Activated naive CD8-positive, alpha-beta T cell treated with anti-CD3 and anti-CD28 coated beads for 36 hours (primary cell): ENCODE measurements around the gene CIT. TPM values are rescaled to one million over a fixed set of nuclear protein-coding genes. Genes with fewer than 3 reads are reported as not detected.
"Not testable (repeated sequence)": the region's sequence is repeated elsewhere in the genome, so short reads cannot be mapped to it uniquely, and the experiment has no call there.

Experiments
- DNase-seq: peaks from one replicate; pipeline ENCODE4 v3.0.0; 2021
- H3K27ac Mint-ChIP-seq: one replicate; pipeline ENCODE4 v1.8.0; 2022; ENCODE audit warnings: mild to moderate bottlenecking, moderate library complexity, mixed read lengths
- H3K27me3 Mint-ChIP-seq: one replicate; pipeline ENCODE4 v1.8.0; 2022; ENCODE audit warnings: mild to moderate bottlenecking, mixed read lengths
- H3K36me3 Mint-ChIP-seq: one replicate; pipeline ENCODE4 v1.8.0; 2021; ENCODE audit warnings: mild to moderate bottlenecking, mixed read lengths
- H3K4me1 Mint-ChIP-seq: one replicate; pipeline ENCODE4 v1.8.0; 2021; ENCODE audit warnings: mixed read lengths
- H3K4me3 Mint-ChIP-seq: one replicate; pipeline ENCODE4 v1.8.0; 2022; ENCODE audit warnings: mild to moderate bottlenecking, moderate library complexity, mixed read lengths
- H3K9me3 Mint-ChIP-seq: one replicate; pipeline ENCODE4 v1.8.0; 2022; ENCODE audit warnings: mixed read lengths
- total RNA-seq, 2 experiments: library from RNA; stranded (reverse); gene quantifications; one replicate each; pipeline ENCODE4 v1.2.3, GENCODE V29; 2021

Gene CIT, protein sequence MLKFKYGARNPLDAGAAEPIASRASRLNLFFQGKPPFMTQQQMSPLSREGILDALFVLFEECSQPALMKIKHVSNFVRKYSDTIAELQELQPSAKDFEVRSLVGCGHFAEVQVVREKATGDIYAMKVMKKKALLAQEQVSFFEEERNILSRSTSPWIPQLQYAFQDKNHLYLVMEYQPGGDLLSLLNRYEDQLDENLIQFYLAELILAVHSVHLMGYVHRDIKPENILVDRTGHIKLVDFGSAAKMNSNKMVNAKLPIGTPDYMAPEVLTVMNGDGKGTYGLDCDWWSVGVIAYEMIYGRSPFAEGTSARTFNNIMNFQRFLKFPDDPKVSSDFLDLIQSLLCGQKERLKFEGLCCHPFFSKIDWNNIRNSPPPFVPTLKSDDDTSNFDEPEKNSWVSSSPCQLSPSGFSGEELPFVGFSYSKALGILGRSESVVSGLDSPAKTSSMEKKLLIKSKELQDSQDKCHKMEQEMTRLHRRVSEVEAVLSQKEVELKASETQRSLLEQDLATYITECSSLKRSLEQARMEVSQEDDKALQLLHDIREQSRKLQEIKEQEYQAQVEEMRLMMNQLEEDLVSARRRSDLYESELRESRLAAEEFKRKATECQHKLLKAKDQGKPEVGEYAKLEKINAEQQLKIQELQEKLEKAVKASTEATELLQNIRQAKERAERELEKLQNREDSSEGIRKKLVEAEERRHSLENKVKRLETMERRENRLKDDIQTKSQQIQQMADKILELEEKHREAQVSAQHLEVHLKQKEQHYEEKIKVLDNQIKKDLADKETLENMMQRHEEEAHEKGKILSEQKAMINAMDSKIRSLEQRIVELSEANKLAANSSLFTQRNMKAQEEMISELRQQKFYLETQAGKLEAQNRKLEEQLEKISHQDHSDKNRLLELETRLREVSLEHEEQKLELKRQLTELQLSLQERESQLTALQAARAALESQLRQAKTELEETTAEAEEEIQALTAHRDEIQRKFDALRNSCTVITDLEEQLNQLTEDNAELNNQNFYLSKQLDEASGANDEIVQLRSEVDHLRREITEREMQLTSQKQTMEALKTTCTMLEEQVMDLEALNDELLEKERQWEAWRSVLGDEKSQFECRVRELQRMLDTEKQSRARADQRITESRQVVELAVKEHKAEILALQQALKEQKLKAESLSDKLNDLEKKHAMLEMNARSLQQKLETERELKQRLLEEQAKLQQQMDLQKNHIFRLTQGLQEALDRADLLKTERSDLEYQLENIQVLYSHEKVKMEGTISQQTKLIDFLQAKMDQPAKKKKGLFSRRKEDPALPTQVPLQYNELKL (N-terminal part only)
- 10 to 100 TPM; 41.8 to 42.4 TPM for total RNA-seq

DNA sequence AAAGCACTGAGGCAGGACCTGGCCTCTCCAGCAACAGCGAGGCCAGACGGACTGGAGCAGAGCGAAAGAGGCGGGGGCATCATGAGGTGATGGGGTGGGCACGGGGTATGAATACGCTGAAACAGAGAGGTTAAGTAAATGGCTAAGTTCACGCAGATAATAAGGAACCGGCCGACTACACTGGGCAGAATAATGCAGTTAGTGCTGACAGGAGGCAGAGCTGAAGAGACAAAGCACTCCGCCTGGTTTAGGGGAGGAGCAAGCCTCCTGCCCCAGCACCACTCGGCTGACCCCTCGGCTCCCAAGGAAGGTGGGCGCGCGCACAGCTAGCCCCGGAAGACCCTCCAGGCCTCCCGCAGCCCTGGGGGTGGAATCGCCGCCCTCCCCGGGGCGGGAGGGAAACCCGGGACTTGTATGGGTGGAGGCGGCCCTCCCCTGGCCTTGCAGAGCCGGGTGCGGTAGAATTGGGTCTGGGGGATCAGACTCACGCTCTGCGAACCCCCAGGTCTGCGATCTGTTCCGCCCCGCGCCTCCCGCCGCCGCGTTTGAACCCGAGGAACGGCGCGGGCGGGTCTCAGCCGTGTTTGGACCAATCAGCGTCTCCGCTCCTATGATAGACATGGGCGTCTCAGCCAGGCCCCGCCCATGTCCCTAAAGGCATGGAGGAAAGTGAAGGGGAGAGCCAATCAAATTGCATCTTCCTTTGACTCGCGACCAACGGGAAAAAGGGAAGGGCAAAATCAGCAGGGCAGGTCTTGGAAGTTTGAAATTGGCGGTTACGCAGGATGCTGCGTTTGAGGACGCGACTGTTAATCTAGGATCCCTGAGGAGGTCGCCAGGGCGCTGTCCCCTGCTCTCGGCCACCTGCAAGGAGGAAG is at the start of gene CIT:
Gene CIT (minus strand): TSS at position 560 of the 878 bp plus-strand sequence. CDS start 1,152 bp downstream, outside the sequence.
- no peaks in the 10 kb centered on the region for H3K9me3 Mint-ChIP-seq
- peak within 1 kb of the TSS; percentile 74 for H3K27ac Mint-ChIP-seq
- peaks cover 15% of the 10 kb centered on the region for H3K36me3 Mint-ChIP-seq
- peak; percentile 87 for DNase-seq
- H3K27me3 Mint-ChIP-seq, result no peaks in the 10 kb centered on the region
- peak within 1 kb of the TSS; percentile 93 for H3K4me3 Mint-ChIP-seq
- H3K4me1 Mint-ChIP-seq, result peaks cover 13% of the 10 kb centered on the region

DNA sequence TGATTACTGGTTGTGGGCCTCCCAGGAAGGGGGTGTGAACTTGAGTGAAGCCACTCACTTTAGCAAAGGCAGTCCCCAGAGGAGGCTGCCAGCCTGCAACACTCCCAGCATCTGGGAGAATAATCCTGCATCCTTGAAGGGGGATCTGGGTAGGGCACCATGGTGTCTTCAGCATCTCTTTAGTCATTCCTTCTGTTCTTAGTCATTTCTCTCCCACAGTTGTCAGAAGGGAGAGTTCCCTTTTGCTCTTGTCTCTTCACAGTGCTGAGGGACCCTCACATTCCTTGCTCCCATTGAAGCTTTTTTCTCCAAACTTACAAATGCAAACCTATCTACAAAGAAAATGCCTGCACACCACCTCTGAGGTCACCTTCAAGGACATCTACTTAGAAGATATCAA is 48.1 kb upstream of the CIT start:
- Mint-ChIP-seq H3K27ac (no peak overlapping the region), H3K9me3 (no peaks in the 10 kb centered on the region)

DNA sequence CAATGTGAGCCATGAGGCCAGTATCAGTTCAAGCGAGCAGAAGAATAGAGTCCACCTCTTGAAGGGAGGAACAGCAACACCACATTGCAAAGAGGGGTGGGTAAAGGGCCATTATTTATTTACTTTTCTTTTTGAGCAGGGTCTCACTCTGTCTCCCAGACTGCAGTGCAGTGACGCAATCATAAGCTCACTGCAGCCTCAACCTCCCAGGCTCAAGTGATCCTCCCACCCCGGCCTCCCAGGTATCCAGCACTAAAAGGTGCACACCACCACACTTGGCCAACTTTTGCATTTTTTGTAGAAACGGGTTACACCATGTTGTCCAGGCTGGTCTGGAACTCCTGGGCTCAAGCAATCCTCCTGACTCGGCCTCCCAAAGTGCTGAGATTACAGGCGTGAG is 42.9 kb upstream of the CIT start:
- Mint-ChIP-seq H3K27ac (no peak overlapping the region), H3K36me3 (no peaks in the 10 kb centered on the region), H3K27me3 (peaks cover 4% of the 10 kb centered on the region), H3K4me1 (no peaks in the 10 kb centered on the region), H3K4me3 (no peak overlapping the region), H3K9me3 (no peaks in the 10 kb centered on the region)
- DNase-seq, result no peak

More for the DNA sequence above, 48.1 kb upstream of the CIT start:
- no peak for DNase-seq
- H3K4me3 Mint-ChIP-seq, result no peak overlapping the region
- H3K27me3 Mint-ChIP-seq, result no peaks in the 10 kb centered on the region
- no peaks in the 10 kb centered on the region for H3K36me3 Mint-ChIP-seq
- no peaks in the 10 kb centered on the region for H3K4me1 Mint-ChIP-seq

DNA sequence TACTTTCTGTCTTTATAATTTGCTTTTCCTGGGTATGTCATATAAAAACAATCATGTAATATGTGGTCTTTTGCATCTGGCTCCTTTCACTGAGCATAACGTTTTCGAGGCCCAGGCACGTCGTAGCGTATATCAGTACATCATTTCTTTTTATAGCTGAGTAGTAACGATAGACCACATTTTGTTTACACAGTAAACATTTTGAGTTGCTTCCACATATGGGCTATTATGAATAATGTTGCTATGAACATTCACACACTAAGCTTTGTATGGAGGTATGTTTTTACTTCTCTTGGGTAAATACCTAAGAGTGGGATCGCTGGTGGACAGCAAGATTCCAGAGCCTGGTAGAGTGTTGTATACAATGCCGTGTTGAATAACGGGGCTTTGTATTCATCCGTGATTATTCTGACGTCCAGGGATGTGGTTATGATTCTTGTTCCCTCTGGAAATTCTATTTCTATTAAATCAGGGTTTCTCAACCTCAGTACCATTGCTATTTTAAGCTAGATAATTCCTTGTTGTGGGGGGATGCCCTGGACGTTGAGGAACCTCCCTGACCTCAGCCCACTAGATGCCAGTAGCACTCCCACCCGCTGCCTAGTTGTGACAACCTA is 38.9 kb upstream of the CIT start:
- H3K27me3 Mint-ChIP-seq, result peaks cover 4% of the 10 kb centered on the region
- H3K4me3 Mint-ChIP-seq, result no peak overlapping the region
- no peaks in the 10 kb centered on the region for H3K36me3 Mint-ChIP-seq
- DNase-seq, result no peak
- no peak overlapping the region for H3K27ac Mint-ChIP-seq
- H3K4me1 Mint-ChIP-seq, result no peaks in the 10 kb centered on the region
- H3K9me3 Mint-ChIP-seq, result no peaks in the 10 kb centered on the region

DNA sequence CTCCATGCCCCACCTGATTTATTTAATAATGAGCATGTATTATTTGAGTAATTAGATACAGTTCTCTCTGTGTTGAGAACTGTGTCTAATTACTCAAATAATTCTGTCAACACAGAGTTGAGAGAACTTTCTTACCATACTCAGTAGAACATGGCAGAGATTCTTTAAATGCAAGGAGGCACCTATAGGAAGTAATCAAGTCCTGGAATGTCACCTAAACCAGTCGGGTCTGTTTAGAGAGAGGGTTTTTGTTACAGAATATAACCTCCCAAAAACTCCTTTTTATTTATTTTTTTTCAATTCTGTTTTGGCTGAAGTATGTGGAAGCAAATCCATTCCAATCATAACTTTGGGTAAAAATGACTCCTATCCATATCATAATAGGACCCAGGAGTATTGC is 37.5 kb upstream of the CIT start:
- no peaks in the 10 kb centered on the region for H3K36me3 Mint-ChIP-seq
- H3K4me3 Mint-ChIP-seq, result no peak overlapping the region
- H3K27ac Mint-ChIP-seq, result no peak overlapping the region
- H3K9me3 Mint-ChIP-seq, result no peaks in the 10 kb centered on the region
- H3K27me3 Mint-ChIP-seq, result peaks cover 4% of the 10 kb centered on the region
- H3K4me1 Mint-ChIP-seq, result no peaks in the 10 kb centered on the region
- DNase-seq, result no peak

DNA sequence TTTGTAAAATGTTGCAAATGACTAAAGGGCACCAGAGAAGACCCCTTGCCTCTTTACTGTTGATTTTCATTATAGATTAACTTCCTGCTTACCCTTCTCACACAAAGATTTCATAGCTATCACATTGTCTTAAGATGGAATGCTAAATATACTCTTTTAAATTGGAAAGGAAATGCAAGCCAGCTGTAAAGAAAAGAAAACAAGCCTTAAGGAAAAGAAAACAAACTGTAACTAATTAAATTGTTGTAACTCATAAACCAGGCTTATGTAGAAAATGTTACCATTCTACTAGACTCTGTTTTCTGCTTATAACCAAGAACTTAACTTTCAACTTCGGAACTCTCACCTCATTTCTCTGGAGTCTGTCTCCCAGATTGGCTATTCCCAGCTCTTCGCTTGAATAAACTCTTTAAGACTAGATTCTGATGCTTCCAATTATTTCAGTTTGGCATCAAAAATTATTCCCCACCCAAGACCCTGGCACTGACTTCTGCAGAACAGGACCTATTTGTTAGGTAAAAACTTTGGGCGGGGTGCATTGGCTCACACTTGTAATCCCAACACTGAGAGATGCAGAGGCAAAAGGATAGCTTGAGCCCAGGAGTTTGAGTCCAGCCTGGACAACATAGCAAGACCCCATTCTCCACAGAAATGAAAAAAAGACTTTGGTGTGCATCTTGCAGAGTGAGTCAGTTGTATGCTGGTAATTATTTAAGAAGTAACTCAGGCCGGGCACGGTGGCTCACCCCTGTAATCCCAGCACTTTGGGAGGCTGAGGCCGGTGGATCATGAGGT is 36.6 kb upstream of the CIT start:
- DNase-seq, result no peak
- H3K4me1 Mint-ChIP-seq, result no peaks in the 10 kb centered on the region
- no peaks in the 10 kb centered on the region for H3K9me3 Mint-ChIP-seq
- no peaks in the 10 kb centered on the region for H3K36me3 Mint-ChIP-seq
- peaks cover 4% of the 10 kb centered on the region for H3K27me3 Mint-ChIP-seq
- no peak overlapping the region for H3K4me3 Mint-ChIP-seq
- H3K27ac Mint-ChIP-seq, result no peak overlapping the region

DNA sequence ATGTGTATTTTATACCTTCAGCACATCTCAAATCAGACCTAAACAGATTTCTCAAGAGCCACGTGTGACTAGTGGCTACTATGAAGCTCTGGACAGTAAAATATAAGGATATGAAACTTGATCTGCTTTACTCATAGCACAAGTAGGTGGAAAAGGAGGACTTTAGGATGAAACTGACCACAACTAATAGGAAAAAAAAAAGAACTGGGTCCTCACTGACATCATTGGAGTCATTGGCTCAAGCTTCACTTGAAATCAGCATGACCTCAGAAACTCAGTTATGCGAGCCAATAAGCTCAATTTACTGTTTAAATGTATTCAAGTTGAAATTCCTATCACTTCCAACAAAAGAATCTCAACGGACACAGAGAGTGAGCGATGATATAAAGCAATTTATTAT is 34.1 kb upstream of the CIT start:
- Mint-ChIP-seq H3K36me3 (no peaks in the 10 kb centered on the region), H3K9me3 (no peaks in the 10 kb centered on the region), H3K27me3 (no peaks in the 10 kb centered on the region)

DNA sequence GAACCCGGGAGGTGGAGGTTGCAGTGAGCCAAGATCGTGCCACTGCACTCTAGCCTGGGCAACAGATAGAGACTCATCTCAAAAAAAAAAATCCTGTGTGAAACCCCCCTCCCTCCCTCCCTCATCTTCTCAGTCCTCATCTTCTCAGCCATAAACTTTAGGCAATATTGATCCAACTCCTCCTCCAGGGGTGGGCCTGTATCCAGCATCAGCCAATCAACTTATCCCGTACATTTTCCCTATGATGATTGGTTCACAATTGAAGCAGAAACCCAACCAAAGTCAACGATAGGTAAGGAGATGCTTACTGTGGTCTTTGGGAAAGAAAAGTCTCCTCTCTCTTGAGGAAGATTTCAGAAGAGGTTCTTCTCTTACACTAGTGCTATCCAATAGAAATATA is 33.5 kb upstream of the CIT start:
- Mint-ChIP-seq H3K36me3 (no peaks in the 10 kb centered on the region), H3K4me3 (no peak overlapping the region), H3K27ac (no peak overlapping the region), H3K27me3 (no peaks in the 10 kb centered on the region), H3K9me3 (no peaks in the 10 kb centered on the region), H3K4me1 (no peaks in the 10 kb centered on the region)
- no peak for DNase-seq

More for the DNA sequence above, 34.1 kb upstream of the CIT start:
- no peak for DNase-seq
- Mint-ChIP-seq H3K4me1 (no peaks in the 10 kb centered on the region), H3K27ac (no peak overlapping the region), H3K4me3 (no peak overlapping the region)

DNA sequence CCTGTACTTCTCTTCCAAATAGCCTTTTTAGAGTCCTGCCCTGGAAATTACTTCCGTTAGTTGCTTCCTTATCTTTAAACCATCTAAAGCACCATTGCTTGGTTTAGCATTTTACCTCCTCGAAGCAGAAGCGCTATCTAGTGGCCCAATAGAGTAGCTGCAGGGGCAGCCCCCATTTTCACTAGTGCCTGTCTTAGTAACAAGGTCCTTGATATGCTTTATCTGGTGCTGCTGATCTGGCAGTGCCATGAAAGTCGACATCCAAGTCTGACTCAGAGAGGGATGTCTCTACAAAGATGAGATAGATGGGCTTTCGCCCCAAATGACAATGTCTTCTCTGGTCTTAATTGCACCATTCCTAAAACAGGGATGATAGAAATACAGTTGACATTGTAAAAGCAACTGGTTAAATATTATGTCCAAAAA is 25.0 kb upstream of the CIT start:
- Mint-ChIP-seq H3K36me3 (no peaks in the 10 kb centered on the region), H3K4me3 (no peak overlapping the region), H3K9me3 (no peaks in the 10 kb centered on the region), H3K27ac (no peak overlapping the region), H3K27me3 (no peaks in the 10 kb centered on the region), H3K4me1 (peaks cover 4% of the 10 kb centered on the region)
- peak; percentile 66 for DNase-seq

DNA sequence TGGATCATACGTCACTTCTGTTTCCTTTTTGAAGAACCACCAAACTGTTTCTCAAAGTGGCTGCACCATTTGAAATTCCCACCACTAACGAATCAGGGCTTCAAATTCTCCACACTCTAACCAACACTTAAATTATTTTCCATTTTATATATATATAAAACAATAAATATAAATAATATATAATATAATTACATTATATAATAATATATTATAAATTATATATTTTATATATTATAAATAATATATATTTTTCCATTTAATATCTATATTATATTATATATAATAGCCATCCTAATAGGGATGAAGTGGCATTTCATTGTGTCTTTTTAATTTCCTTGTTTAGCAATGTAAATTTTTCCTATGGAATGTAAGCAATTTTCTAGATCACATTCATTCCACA is 24.6 kb upstream of the CIT start:
- Mint-ChIP-seq H3K4me1 (peaks cover 4% of the 10 kb centered on the region), H3K27ac (no peak overlapping the region), H3K36me3 (no peaks in the 10 kb centered on the region), H3K9me3 (no peaks in the 10 kb centered on the region), H3K4me3 (no peak overlapping the region), H3K27me3 (no peaks in the 10 kb centered on the region)
- no peak for DNase-seq

DNA sequence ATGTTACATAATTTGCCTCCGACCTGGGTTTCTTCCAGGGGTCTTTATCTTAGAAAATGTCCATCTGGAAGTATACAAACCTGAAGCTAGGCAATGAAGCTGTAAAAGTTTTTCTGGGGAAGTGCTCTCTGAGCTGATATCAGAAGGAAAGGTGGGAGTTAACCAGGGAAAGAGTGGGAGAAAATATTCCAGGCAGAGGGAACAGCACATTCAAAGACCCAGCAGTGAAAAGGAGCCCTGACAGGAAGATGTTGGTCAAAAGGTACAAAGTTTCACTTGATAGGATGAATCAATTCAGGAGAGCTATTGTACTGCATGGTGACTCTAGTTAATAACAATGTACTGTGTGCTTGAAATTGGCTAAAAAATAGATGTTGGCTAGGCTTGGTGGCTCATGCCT is 17.8 kb upstream of the CIT start:
- H3K27me3 Mint-ChIP-seq, result no peaks in the 10 kb centered on the region
- H3K4me3 Mint-ChIP-seq, result no peak overlapping the region
- no peaks in the 10 kb centered on the region for H3K36me3 Mint-ChIP-seq
- no peak overlapping the region for H3K27ac Mint-ChIP-seq
- H3K4me1 Mint-ChIP-seq, result no peaks in the 10 kb centered on the region
- H3K9me3 Mint-ChIP-seq, result no peaks in the 10 kb centered on the region
- no peak for DNase-seq

DNA sequence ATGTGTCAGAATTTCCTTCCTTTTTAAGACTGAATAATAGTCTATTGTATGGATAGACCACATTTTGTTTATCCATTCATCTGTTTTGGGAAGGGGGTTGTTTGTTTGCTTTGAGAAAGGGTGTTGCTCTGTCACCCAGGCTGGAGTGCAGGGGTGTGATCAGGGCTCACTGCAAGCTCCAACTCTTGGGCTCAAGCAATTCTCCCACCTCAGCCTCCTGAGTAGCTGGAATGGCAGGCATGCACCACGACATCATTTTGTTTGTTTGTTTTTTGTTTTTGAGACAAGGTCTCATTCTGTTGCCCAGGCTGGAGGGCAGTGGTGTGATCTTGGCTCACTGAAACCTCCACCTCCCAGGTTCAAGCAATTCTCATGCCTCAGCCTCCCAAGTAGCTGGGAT is 15.5 kb upstream of the CIT start:
- not testable (repeated sequence) for H3K27ac Mint-ChIP-seq, H3K4me3 Mint-ChIP-seq, H3K9me3 Mint-ChIP-seq, DNase-seq, H3K36me3 Mint-ChIP-seq, H3K4me1 Mint-ChIP-seq, H3K27me3 Mint-ChIP-seq

DNA sequence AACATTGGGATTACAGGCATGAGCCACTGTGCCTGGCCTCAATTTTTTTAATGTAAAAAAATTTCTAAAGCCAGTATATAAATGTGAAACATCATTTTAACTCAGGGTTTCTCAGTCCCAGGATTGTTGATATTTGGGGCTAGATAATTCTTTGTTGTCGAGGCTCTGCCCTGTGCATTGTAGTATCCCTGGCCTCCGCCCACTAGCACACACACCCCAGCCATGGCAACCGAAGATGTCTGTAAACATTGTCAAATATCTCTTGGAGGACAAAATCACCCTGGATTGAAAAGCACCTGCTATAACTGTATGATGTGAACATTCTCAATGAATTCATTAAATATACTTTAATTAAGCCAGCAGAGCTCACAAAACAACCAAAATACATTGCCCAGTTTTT is 8.4 kb upstream of the CIT start:
- H3K4me1 Mint-ChIP-seq, result no peaks in the 10 kb centered on the region
- no peak overlapping the region for H3K27ac Mint-ChIP-seq
- H3K36me3 Mint-ChIP-seq, result no peaks in the 10 kb centered on the region
- peaks cover 10% of the 10 kb centered on the region for H3K27me3 Mint-ChIP-seq
- H3K9me3 Mint-ChIP-seq, result no peaks in the 10 kb centered on the region
- H3K4me3 Mint-ChIP-seq, result no peak overlapping the region
- DNase-seq, result no peak
